GM19452 (cell line): ENCODE measurements around the gene CD2.

Source experiments
- ATAC-seq: cut with Tn5 transposase; IDR thresholded peaks from one replicate; pipeline ENCODE4 v1.9.1; 2021; ENCODE audit not compliant: unreplicated experiment

Gene CD2

DNA sequence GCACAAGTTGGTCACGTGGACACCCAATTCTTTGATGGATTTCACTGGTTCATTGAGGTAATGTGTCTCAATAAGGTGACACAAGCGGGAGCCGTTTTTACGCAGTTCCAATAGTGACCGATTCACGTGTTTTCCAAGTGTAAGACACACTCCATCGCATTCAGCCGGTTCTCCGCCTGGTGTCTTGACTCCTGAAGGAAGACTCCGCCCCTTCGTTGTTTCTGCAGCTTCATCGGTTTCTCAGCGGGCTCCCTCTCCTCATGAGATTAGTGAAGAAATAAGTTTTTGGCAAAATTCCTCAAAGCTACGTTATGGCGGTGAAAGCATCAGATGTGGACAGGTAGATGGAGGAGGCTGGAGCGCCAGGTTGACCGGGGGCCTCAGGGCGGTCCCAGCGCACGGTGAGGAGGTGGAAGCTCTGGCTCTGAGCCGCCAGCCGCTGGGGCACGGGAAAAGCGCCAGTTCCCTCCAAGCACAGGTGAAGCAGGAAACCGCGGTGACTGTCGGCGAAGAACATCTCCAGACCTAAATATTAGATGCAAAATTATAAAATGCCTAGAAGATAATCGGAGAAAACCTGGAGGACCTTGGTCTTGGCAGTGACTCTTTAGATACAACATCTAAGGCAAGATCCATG lies 21.0 kb downstream of the CD2 start:
- no peak for ATAC-seq

DNA sequence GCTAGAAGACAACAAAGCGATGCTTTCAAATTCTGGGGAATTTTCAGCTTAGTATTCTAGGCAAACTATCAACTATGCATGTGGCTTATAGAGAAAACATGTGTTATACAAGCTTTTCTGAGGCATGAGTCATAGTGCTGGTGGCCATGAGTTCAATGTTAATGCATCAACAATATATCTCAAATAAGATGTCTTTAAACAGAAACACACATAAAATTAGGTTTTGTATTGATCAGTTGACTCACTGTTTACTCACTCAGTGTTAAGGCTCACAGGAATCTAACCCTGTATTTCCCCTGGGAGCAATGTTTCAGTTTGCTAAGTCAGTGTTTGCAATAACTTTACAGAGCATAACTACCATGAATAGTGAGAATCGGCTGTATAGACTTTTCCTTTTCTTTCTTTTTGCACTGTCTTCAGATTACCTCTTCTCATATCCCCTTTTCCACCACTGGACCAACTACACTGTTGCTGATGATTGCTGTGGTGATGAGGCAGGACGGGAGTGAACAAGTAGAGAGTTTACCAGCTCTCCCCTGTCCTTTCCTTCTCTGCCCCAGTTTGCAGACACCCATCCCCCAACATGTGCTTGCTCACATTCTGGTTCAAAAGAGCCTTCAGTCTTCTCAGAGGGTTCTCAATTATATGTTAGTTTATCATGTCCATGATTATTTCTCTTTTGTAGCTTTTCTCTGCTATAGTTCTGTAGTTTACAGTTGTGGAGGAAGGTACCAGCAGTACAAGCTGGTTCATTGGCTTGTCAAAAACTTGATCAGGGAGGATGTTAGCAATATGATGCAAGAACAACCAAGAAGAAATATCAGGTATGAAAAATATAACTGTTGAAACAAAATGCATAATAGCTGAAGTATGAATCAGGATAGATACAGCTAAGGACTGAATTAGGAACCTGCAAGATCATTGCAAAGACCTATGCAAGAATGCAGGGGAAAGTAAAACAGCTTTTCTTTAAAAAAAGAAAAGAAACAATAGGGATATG lies 23.9 kb downstream of the CD2 start:
- ATAC-seq, result peak; percentile 70

DNA sequence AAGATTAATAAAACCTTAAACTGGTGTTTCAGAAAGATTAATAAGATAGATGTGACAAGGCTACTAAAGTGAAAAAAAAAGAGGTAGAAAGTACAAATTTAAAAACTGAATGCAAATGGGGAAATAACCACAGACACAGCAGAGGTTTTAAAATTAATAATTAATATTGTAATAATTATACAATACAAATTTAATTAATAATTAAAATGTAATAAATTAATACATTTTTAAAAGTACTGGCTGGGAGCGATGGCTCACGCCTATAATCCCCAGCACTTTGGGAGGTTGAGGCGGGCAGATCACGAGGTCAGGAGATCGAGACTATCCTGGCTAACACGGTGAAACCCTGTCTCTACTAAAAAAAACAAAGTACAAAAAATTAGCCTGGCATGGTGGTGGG lies 26.8 kb downstream of the CD2 start:
- ATAC-seq, result no peak

DNA sequence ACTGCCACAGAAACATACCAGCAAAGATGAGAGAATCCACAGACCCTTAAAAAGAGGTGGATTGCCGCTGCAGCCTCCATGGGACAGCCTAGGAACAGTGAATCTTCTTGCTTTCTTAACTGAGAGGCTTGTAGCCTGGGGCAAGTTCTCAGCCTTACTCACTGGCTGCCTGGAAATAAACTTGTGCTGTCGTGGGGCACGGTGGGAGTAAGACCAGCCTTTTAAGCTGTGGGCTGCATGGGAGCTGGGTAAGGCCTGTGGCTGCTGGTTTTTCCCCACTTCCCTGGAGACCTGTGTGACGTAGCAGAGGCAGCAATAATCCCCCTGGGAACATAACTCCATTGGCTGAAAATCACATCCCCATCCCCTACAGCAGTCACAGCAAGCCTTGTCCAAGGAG lies 30.8 kb downstream of the CD2 start:
- ATAC-seq, result no peak

DNA sequence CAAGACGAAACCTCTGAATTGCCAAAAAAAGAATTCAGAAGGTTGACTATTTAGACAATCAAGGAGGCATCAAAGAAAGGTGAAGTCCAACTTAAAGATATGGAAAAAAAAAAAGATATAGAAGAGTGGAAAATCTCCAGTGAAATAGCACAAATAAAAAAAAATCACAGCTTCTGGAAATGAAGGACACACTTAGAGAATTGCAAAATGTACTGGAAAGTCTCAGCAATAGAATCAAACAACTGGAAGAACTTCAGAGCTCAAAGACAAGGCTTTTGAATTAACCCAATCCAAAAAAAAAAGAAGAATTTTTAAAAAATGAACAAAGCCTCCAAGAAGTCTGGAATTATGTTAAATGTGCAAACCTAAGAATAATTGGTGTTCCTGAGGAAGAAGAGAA lies 31.8 kb downstream of the CD2 start:
- no peak for ATAC-seq

DNA sequence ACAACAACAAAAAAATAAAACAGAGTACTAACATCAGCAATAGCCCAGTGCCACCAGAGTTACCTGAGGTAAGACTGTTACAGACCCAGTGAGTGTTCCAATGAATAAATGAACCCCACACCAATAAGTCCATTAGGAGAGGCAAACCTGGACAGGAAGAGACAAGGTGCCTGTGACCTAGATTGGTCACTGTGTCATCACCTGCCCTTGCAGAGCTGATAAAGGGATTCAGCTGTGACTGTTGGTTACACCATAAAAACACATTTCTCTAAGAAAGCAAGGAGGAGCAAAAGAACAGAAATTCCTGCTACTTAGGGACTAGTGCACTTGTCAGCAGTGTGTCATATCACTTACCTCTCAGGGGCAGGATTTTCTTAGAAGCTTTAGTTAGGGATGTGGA lies 37.5 kb downstream of the CD2 start:
- no peak for ATAC-seq

DNA sequence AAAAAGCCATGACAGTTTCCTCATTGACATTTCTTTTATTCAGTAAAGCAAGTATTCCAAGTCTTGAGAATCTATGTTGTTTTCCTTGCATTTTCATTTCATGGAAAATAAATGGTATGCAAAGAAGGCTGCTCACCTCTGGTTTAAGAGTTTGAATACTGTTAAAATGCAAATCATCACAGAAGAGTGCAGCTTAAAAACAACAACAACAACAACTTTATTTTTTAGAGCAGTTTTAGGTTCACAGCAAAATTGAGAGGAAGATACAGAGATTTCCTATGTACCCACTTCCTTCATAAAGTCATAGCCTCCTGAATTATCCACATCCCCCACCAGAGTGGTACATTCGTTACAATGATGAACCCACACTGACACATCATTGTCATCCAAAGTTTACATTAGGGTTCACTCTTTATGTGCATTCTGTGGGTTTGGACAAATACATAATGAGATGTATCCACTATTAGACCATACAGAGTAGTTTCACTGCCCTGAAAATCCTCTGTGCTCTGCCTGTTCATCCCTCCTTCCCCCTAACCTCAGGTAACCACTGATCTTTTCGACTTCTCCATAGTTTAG lies 39.2 kb downstream of the CD2 start:
- no peak for ATAC-seq

DNA sequence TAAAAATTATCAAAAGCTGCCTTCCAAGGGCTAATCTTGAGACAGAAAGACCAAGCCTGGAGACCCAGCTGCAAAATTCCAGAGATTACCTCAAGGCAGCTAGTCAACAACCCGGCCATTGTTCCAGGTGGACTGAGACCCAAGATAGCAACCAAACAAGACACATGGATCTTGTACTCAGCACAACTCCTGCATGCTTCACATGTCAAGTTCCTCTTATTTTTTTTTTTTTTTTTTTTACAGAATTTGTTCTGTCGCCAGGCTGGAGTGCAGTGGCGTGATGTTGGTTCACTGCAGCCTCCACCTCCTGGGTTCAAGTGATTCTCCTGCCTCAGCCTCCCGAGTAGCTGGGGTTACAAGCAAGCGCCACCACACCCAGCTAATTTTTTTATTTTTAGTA lies 40.1 kb downstream of the CD2 start:
- no peak for ATAC-seq

DNA sequence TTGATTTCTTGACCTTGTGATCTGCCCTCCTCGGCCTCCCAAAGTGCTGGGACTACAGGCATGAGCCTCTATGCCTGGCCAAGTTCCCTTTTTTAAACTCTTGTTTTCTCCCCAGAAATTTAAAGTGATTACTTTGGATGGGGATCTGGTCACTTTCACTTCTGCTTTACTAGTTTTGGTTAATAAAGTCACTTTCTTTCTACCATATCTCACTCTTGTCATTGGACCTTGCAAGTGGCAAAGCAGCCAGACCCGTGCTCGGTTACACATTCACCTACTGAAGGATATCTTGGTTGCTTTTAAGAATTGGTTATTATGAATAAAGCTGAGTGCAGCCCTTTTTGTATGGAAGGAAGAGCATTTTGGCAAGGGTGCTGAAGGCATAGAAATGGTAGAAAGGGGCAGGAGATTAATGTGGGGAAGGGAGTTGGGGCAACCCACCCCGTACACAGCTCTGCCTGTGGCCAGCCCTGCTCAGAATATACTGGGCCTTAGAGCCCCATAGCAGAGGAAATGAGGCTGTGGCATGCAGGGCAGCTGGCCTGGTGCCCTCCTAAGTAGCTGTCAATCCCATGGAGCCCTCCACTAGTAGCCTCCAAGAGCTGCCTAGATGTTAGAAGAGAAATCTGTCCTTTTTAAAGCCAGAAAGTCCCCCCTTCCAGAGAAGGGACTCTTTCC lies 40.7 kb downstream of the CD2 start:
- peak; percentile 94 for ATAC-seq

DNA sequence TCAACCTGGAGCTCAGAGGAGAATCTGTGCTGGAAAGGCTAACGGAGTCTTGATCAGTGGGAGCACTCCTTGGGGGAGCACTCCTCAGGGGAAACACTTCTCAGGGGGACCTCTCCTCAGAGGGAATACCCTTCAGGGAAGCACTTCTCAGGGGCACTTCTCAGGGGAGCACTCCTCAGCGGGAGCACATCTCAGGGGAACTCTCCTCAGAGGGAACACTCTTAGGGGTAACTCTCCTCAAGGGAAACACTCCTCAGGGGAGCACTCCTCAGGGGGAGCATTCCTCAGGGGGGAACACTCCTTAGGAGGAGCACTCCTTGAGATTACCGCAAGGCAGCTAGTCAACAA lies 41.2 kb downstream of the CD2 start:
- ATAC-seq, result no peak

DNA sequence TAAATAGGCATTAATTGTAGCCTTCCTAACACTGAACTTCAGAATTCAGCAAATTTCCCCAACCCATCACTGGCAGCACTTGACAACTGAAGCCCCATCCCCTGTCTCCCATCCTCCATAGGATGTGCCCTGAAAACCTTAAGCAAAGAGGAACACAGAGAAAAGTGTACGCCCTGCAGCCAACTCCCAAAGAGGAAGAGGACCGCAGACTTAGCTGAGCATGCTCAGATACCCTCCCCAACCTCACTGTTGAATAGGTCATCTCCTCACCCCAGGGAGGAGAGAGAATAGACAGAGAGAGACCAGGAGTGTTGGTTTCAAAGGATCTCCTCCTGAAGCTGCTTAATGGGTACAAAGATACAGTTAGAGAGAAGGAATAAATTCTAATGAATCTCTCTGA lies 50.5 kb downstream of the CD2 start:
- no peak for ATAC-seq

DNA sequence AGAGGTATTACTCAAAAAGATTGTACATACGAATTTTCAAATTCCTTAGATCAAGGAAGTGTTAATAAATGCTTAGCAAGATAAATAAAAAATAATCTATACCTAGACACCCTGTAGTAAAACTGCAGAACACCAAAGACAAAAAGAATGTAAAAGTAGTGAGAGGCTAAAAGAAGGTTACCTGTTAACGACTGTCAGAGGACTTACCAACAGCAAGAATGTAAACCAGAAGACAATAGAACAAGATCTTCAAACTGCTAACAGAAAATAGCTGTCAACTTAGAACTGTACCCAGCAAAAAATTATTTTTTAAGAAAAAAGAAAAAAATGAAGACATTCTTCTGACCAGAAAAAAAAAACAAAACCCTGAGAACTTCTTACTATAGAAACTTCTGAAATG lies 51.2 kb downstream of the CD2 start:
- ATAC-seq, result no peak

DNA sequence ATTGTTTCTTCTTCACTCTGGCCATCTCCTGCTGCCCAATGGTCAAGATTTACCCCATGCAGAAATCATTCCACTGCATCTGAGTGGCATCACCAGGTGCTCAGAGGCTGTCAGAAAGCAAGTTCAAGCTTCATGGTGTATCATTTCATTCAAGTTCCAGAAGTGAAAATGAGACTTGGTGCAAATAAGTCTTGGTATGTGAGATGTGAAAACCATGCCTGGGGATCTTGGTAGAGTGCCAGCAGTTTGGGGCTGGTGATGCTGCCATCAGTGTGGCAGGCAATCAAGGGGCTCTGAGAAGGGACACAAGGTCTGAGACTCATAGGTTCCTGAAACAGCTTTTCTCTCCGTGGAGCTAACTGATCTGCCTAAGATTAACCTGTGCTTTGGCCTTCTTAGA lies 52.0 kb downstream of the CD2 start:
- ATAC-seq, result no peak

DNA sequence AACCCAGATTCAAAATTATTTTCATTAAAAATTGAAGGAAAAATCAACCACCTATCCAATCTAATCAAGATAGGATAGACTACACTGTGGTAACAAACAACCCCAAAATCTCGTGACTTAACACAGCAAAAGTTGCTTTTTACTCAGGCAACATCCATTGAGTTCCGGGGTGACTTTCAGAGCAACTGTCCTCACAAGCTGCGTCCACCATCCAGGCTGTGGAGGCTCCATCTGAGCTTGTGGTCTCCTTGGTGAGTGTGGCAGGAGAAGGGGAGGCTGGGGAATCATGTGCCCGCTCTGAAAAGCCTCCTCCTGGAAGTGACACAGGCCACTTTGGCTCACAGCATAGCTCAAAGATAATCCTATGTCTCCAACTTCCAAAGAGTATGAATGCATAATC lies 52.4 kb downstream of the CD2 start:
- no peak for ATAC-seq

DNA sequence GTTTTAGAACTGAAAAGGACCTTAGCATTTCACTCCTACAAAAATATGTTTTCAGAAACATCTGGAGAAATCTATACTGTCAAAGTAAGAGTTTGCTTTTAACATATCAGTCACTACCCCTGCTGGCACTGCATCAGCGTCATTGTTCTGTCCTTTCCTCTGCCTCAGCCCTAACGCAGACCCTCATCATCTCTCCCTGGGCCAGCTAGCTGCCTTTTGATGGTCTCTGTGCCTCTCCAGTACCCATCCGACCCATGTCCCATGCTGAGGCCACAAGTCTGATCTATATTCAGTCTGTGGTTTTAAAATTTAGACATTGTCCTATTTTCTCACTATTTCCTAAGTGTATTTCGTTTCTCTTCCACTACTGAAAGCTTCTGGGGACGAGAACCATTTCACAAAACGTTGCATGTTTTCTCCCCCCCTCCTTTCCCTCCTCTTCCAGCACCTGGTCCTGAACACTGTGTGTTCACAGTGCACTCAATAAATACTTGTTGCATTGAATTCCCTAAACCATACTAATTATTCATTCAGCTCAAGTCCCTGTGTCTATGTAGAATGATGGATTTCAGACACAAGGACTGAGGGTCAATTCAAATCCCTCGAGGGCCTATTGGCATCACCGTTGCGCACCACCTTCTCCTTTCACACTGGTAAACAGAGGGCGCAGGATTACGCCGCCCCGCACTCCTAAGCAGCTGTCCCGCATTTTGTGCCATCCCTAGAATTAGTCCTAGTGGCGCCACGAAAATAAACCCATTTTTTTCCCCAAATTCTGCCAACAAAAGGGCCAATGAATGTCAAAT lies 53.4 kb downstream of the CD2 start:
- ATAC-seq, result no peak

DNA sequence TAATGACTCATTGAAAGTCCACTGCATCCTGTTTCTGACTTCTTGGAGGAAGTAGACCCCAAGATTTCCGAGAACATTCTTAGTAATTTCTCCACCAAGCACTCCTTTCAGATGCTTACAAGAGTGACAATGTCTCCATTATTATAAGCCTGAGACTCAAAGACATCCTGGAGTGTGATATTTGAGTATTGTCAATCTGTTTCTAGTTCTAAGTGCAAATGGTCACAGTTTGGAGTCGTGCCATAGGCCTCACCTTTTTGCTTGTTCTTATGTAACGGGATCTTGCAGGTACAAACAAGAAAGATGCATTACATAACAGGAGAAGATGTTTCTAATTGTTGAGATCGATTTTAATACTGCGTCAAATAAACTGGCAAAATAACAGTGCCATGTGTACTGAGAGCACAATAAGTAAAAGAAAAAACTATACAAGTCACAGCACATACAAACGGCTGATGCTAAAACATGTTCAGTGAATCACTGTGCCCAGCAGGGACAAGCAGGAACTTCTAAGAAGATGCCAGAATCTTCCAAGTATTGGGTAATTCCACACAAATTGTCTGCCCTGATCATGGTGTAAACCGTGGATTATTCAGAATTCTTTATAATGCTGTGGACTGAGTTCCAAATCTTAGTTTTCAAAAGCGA lies 54.1 kb downstream of the CD2 start:
- no peak for ATAC-seq

DNA sequence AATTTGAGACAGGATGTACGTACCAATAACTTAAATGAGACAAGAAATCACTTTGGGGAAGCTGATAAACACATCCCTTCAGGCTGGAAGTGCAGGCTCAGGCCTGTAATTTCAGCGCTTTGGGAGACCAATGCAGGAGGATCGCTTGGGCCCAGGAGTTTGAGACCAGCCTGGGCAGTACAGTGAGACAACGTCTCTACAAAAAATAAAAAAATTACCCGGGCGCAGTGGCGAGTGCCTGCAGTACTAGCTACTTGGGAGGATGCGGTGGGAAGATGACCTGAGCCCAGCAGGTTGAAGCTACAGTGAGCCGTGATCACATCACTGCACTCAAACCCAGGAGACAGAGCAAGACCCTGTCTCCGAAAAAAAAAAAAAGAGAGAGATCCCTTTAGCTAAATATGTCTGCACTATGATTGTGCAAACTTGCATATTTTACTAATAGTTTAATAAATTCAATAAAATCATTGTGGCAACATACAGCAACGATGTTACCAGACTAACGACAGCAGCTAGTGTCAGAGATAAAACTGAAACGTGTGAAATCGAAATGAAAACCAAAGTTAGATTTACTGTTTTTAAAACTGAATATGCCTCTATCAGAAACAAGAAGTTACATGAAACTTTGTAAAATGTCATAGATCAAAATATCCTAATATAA lies 54.7 kb downstream of the CD2 start:
- no peak for ATAC-seq

DNA sequence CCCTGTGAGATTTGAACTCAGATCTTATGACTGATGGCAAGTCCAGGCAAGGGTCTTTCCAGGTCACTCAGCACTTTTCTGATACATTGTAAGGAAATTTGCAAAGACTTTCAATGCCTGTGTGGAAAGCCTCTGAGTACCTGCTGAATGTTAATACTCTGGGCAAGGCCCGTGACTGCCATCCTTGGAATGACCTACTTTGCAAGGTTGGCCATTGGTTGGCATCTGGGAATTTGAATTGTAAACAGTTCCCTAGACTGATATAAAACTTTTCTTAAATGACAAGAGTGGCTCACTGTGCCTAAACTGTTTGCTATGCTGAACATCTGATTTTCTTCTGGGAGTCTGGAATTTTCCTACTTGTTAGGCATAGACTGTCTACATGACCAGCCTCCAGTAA lies 57.1 kb downstream of the CD2 start:
- no peak for ATAC-seq

DNA sequence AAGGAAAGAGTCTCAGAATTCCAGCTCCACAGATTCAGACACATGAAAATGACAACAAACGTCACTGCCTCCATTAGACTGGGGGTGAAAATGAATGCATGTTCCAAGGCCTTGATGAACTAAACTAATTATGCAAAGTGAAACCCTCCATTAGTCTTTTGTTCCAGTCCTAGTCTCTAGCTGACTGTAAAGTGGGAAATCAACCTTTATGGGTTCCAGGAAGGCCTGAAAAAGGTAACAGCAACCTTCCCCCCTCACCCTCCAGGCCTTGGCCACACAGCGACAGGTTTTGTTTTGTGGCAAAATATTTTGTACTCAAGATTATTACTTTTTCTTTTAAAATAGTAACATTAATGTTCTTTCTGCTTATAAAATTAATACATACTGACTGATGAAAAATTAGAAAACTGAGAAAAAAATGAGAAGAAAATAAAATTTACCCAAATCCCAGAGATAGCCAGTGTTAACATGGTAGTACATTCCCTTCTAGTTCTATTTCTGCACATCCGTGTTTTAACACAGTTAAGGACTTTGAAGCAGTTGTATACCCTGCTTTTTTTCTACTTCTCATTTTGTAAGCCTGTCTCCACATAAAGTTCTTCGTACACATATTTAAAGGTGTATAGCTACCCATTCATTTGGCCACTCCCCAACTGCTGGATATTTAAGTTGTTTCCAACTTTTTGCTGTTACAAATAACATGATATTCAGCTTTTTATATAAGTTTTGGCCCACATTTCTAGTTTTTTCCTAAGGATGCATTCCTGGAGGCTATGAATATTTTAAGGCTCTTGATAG lies 60.9 kb downstream of the CD2 start:
- no peak for ATAC-seq
